GM19397 (cell line): Measurements from ENCODE around the gene TUBGCP6.
"Not testable (repeated sequence)": the region's sequence is repeated elsewhere in the genome, so short reads cannot be mapped to it uniquely, and the experiment has no call there.

Experiments
- ATAC-seq: cut with Tn5 transposase; IDR thresholded peaks from one replicate; pipeline ENCODE4 v1.9.1; 2021; ENCODE audit warnings: mild to moderate bottlenecking, moderate library complexity; ENCODE audit not compliant: unreplicated experiment

TUBGCP6 gene

DNA sequence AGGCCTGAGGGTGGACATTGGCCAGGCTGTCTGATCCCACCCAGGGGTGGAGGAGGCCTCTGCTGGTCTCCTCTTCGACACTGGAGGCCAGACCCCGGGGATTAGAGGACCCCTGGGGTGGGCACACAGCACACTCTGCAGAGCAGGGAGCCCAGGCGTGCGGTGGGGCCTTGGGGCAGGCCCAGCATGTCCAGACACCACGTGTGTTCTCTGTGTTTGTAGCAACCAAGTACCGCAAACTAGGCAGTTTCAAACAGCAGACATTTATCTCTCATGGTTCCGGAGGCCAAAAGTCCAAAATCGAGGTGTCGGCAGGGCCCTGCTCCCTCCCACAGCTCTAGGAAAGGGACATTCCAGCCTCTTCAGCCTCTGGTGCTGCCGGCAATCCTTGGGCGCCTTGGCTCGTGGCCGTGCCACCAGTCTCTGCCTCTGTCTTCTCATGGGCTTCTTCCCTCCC is 72.8 kb downstream of the TUBGCP6 start:
- no peak for ATAC-seq

DNA sequence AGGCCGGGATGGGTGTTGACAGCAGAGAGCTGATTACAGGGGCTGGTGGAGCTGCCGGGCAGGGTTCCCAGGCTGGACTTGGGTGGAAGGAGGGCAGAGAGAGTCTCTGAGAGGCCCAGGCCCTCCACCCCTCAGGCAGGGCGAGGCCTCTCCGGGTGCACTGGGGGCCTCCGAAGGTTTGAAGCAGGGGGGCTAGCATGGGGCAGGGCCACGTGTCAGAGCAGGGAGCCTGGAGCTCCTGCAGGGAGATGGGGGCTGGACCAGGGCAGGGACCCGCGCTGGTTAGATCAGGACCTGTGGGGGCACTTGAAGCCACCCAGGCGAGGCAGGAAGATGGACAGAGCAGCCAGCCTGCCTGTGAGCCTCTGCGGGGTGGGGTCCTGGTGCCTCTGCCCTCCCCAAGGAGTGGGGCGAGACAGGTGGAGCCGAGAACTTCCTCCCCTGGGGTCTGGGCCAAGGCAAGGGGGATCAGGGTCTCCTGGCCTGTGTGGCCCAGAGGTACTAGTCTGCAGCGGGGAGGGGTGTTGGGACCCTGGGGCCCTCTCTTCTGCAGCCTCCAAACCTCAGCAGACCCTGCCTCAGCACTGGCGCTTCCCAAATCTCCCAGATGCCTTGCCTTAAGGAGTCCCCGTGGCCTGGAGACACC is 73.4 kb downstream of the TUBGCP6 start:
- ATAC-seq, result no peak

DNA sequence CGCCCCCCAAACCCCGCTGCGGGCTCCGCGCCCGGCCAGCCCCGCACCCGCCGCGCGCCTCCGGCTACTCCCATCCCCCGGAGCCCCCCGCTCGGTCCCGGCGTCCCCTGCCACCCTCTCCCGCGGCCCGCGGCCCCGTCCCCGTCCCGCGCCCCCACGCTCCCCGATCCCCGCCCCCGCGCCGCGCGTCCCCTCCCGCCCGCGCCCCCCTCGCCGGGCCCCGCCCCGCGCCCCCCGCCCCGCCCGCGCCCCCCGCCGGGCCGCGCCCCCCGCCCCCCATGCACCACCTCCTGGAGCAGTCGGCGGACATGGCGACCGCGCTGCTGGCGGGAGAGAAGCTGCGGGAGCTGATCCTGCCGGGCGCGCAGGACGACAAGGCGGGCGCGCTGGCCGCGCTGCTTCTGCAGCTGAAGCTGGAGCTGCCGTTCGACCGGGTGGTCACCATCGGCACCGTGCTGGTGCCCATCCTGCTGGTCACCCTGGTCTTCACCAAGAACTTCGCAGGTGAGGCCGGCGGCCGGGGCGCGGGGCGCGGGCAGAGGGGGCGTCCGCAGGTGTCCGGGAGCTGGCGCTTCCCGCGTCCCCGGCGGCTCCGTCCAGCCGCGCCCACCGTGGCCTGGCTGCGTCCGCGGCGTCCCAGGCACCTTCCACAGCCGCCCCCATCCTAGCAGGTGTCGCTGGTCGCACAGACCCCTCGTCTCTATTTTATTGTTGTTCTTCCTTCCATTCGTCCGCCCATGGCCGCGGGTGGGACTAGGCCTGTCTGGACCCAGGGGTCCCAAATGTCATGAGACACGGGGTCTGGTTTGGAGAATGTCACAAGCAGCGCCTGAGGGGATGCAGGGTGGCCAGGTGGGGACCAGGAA is 74.1 kb downstream of the TUBGCP6 start, which contains the start of gene PANX2:
PANX2 (plus strand) TSS at position 279 of the 866 bp plus-strand sequence; CDS start at position 279, 0 bp downstream.
- no peak for ATAC-seq

DNA sequence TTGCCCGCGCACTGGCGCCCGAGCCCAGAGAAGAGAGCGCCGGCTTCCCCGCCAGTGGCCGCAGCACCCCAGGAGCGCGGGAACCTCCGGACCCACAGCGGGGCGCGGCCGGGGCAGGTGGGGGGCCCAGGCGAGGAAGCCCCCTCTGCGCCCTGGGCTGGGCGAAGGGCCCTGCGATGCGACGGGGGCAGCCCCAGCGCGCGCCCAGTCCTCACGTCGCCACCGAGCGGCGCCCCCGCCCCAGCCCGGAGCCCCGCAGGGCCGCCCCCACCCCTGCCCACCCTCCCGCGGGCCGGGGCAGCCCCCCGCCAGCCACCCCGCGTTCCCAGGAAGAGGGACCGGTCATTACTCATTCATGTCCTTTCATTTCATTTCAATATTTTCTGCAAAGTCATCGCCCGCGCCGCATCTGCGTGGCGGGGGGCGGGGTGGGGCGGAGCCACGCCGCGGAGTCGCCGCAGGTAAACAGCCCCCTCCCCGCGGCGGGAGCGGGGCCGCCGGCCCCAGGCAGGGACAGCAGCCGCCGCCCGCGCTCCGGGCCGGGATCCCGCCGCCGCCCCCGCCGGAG is 75.0 kb downstream of the TUBGCP6 start:
- no peak for ATAC-seq

DNA sequence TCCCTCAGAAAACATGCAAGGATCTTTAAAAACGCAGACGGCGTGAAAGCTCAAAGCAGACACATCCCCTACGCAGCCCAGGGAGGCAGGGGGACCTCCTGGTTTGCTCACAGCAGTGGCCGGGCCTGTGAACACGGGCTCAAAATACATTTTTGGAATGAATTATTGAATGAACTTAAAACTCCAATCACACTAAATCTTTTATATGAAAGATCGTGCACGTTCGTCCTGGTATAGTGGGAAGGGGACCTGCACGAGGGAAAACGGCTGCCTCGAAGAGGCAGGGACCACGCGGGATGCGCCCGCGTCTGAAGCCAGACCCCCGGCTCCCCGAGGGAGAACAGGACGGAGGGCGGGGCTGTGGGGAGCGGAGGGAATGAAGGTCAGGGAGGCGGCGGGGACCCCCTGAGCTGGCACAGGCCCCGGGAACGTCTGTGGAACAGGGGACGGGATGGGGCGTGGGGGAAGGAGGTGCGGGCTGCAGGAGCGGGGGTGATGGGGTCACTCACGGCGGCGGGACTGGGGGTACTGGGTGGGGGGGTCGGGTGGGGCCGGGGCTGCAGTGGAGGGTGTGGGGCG is 75.6 kb downstream of the TUBGCP6 start:
- no peak for ATAC-seq

DNA sequence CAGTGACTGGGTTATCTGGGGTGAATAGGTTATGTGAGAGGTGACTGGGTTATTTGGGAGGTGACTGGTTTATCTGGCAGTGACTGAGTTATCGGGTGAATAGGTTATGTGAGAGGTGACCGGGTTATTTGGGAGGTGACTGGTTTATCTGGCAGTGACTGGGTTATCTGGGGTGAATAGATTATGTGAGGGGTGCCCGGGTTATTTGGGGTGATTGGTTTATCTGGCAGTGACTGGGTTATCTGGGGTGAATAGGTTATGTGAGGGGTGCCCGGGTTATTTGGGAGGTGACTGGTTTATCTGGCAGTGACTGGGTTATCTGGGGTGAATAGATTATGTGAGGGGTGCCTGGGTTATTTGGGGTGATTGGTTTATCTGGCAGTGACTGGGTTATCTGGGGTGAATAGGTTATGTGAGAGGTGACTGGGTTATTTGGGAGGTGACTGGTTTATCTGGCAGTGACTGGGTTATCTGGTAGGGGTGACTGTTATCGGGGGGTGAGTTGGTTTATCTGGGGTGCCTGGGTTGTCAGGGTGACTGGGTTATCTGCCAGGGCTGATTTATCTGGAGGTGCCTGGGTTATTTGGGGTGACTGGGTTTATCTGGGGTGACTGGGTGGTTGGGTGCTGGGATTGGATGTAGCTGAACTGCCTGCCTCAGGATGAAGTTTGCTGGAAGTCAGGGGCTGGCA is 76.2 kb downstream of the TUBGCP6 start:
- ATAC-seq, result not testable (repeated sequence)

DNA sequence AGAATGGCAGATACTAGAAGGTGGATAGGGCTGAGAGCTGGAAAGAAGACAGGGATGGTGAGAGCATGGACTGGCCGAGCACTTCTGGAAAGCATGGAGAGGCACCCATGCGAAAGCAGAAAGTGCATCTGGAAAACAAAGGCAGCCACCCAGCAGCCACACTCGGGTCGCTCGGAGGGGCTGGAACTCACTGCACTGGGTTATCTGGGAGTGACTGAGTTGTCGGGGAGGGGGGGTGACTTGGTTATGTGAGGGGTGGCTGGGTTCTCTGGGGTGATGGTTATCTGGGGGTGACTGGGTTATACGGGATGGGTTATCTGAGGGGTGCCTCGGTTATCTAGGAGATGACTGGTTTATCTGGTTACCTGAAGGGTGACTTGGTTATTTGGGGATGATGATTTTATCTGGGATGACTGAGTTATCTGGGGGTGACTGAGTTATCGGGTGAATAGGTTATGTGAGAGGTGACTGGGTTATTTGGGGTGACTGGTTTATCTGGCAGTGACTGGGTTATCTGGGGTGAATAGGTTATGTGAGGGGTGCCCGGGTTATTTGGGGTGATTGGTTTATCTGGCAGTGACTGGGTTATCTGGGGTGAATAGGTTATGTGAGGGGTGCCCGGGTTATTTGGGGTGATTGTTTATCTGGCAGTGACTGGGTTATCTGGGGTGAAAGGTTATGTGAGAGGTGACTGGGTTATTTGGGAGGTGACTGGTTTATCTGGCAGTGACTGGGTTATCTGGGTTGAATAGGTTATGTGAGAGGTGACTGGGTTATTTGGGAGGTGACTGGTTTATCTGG is 76.9 kb downstream of the TUBGCP6 start:
- ATAC-seq, result no peak
